RPMI8226 (cell line): Measurements from ENCODE around the gene FBXO31.
"Not testable (repeated sequence)": the region's sequence is repeated elsewhere in the genome, so short reads cannot be mapped to it uniquely, and the experiment has no call there.

Experiments used
- DNase-seq: peaks from one replicate; pipeline ENCODE4 v3.0.0-alpha.2; 2015

FBXO31 gene

GRCh38 chr16:87411375-87412271 is 28.0 kb upstream of the FBXO31 start:
- DNase-seq, result no peak

DNA sequence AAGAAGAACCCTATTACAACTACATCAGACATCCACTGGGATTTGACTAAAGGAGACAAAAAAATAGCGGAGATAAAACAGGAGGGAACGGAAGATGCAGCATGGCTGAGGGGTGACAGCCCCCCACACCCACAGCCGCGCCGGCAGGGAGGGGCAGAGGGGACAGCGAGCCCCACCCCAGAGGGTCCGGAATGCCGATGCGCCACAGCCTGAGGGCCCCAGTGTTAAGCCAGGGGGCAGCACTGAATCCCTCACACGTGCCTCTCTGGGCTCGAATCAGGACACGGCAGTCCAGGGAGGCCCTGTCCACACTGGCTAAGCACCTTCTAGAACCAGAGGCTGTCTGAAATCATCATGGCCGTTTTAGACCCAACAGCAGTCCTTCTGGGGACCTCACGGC is 27.4 kb upstream of the FBXO31 start:
- DNase-seq, result no peak

DNA sequence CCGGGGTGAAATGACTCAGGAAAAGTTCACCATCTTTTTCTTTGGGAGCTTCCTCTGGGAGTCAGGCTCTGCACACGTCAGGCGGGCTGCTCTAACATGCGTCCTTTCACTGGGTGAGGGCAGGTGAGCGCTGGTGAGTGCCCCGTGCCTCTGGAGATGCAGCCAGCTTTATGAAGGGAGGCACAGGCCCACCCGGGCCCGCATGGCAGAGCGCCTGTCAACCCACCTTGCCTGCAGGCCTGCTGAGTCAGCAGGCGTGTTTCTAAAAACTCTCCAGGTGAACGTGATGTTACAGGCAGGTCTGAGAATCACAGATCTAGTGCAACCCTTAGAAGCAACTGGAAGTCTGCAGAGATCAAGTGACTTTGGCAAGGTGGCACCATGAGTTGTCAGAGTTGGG is 27.0 kb upstream of the FBXO31 start:
- no peak for DNase-seq

- no peak for DNase-seq
Measured at GRCh38 chr16:87409781-87410180, 26.2 kb upstream of the FBXO31 start.

DNA sequence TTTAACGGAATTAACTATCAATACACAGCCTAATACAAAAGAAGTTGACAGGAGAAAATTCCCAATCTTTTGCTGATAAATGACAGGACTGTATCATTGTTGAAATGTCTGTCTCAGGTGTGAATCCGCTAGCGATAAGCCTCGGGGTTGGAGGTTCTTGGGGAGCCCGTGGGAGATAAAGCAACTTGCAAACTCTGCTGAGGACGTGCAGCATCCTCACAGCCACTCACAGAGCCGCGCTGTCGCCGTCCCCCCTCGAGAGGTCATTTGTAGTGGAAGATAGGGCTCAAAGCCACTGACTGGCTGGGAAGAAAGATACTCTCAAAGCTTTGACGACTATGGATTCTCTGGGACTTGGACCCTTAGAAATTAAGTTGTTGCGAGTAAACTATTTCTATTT is 25.6 kb upstream of the FBXO31 start:
- no peak for DNase-seq

GRCh38 chr16:87407511-87408112 is 24.0 kb upstream of the FBXO31 start:
- peak; percentile 95 for DNase-seq

GRCh38 chr16:87406495-87407088 is 23.0 kb upstream of the FBXO31 start:
- no peak for DNase-seq

DNA sequence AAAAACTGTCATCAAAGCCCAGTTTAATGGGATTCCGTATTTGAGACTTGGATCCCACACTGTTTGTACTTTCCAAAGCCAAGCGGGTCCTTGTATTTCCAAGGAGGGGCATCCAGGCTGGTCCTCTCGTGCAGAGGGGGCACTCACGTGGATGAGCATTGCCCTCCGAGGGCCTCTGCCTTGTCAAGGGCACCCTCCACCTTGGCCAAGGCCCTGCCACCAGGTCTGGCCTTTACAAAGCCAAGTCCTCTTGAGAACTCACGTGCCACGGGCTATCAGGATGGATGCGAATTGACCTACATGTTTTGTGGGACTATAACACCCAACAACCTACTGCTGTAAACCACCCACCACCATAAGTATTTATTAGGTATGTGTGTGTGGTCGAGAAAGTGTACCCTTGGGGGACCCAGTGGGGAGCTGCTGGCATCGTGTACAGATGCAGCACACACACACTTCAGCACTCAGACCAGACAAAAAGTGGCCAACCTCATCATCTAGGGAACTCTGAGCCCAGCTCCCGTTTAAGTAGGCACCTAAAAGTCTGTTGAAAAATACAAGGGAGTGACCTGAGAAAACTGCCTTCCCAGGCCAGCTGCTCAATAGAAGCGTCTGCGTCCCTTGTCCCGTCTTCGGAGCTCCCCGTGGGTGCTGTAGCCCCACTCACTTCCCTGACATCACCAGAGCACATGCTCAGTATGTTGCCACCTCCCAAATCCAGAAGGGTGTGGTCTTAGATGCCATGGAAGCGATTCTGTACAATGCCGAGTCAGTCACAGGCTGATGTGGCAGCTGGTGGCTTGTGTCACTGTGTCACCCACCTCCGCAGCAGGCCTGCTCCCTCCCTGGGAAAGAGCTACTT is 21.4 kb upstream of the FBXO31 start:
- DNase-seq, result no peak

GRCh38 chr16:87395181-87395842 is 11.7 kb upstream of the FBXO31 start:
- no peak for DNase-seq

DNA sequence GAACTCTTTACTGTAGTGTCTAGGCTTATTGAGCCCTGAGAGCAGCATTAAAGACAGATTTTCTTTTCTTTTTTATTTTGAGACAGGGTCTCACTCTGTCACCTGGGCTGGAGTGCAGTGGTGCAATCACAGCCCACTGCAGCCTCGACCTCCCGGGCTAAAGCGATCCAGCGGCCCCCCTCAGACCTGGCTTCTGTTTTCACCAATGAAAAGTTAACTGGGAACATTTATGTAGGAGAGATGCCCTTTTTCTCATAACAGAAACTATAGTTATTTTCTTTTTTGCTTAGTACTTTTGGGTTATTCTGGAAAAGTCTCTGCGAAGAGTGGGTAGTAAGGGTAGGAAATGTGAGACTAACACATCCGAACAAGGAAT is 10.1 kb upstream of the FBXO31 start:
- DNase-seq, result no peak

DNA sequence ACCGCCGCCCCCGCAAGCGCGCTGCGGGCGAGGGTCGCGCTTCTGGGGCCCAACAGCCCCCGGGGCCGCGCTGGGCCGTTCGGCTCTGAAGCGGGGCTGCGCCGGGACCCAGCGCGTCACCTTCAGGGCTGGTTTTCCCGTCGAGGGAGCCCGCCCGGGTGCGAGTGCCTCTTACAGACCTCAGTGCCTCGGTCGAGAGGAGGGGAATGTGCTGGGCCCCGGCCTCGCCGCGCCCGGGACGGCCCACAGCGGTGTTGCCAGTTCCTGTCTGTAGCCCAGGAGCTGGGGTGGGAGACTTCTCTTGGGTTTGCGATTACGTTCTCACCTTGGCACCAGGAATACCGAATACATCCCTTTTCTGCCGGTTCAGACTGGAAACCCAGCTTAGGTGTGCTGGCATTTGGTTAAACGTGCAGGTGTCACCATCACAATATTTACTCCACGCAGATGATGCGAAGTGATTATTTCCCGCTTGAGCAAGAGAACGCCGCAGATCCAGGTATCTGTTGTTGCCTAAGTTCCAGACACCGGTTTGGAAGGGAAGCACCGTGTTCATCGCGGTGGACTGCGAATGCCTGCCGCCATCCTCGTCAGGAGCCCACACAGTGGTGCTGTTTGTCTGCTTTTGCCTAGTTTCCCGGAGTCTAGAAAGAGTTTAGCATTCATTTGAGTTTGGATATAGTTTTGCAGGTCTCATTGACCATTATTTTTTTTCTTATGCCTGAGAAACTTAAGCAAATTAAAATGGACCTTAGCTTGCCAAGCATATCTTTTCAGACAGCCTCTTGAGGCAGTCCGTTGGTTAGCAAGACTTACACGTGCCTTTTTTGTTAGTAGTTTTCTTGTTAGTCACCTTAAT is 9.5 kb upstream of the FBXO31 start:
- peak; percentile 40 for DNase-seq

DNA sequence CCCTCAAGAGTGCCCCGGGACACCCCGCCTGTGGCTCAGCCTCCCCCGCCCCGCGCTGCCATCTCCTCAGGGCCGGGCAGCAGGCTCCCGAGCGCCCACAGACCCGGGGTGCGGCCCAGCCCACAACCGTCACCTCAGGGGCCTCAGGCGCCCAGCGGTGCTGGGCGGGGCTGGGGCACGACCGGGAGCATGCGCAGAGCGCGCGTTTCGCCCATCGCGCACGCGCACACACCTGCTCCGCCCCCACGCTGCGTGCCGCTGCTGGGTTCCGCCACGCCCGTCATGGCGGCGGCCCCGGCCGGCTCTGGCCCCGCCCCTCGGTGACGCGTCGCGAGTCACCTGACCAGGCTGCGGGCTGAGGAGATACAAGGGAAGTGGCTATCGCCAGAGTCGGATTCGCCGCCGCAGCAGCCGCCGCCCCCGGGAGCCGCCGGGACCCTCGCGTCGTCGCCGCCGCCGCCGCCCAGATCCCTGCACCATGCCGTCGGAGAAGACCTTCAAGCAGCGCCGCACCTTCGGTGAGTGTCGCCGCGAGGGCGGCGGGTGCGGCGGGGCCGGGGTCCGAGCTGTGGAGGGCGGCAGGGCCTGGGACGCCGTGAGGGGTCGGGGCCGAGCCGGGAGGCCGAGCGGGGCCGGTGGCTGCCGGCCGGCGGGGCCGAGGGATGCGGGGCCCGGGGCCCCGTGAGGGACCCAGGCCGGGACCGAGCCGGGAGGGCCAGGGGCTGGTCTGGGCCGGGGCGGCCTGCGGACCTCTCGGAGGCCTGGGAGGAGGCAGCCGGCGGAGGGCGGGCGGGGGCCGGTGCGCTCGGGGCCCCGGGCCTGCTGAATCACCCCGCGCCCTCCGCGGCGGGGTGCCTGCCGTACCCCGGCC is 8.6 kb upstream of the FBXO31 start, which contains the start of gene MAP1LC3B:
MAP1LC3B (plus strand) TSS at position 387 of the 871 bp plus-strand sequence; CDS start at position 479, 92 bp downstream.
- DNase-seq, result peak; percentile 93

- DNase-seq, result no peak
Measured at GRCh38 chr16:87391324-87391949, 7.9 kb upstream of the FBXO31 start.

DNA sequence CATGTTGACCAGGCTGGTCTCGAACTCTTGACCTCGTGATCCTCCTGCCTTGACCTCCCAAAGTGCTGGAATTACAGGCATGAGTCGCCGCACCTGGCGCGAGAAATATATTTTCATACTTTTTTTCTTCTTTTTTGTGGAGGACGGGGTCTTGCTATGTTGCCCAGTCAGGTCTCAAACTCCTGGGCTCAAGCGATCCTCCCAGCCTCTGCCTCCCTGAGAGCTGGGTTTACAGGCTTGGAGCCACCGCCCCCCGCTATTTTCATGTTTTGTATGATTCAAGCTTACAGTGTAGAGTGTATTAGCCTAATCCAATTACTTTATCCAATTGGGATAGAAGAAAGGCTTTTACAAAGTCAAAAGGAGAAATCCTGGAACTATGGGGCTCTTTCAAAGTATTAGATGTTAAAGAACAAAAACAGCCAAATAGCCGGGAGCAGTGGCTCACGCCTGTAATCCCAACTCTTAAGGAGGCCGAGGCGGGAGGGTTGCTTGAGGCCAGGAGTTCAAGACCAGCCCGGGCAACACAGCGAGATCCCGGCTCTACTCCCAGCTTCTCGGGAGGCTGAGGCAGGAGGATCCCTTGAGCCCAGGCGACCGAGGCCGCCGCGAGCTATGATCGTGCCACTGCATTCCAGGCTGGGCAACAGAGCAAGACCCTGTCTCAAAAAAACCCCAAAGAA is 7.2 kb upstream of the FBXO31 start:
- DNase-seq, result no peak

DNA sequence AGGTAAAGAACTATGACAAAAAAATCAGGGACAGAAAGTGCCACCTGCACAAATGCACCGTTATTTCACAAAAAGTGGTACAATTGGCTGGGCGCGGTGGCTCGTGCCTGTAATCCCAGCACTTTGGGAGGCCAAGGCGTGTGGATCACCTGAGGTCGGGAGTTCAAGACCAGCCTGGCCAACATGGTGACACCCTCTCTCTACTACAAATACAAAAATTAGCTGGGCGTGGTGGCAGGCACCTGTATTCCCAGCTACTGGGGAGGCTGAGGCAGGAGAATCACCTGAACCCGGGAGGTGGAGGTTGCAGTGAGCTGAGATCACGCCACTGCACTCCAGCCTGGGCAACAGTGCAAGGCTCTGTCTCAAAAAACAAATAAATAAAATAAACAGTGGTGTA is 6.3 kb upstream of the FBXO31 start:
- not testable (repeated sequence) for DNase-seq

DNA sequence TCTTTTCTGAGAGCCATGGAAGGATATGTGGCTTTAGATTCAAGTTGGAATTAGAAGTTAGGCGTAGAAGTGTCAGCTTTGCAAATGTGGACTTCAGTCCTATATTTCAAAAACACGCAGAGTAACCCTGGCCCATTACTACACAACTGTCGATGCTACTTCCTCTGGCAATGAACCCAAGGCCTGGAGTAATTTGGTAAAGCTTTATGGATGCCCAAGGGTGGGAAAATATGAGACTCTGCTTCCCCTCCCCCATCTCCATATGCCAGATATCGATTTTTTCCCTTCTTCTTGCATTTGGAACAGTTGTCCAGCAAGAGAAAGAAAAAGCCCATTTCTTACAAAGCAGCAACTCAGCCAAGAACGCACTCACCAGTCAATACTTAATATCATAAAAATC is 5.7 kb upstream of the FBXO31 start:
- DNase-seq, result no peak

GRCh38 chr16:87388818-87389134 is 5.2 kb upstream of the FBXO31 start:
- DNase-seq, result no peak

DNA sequence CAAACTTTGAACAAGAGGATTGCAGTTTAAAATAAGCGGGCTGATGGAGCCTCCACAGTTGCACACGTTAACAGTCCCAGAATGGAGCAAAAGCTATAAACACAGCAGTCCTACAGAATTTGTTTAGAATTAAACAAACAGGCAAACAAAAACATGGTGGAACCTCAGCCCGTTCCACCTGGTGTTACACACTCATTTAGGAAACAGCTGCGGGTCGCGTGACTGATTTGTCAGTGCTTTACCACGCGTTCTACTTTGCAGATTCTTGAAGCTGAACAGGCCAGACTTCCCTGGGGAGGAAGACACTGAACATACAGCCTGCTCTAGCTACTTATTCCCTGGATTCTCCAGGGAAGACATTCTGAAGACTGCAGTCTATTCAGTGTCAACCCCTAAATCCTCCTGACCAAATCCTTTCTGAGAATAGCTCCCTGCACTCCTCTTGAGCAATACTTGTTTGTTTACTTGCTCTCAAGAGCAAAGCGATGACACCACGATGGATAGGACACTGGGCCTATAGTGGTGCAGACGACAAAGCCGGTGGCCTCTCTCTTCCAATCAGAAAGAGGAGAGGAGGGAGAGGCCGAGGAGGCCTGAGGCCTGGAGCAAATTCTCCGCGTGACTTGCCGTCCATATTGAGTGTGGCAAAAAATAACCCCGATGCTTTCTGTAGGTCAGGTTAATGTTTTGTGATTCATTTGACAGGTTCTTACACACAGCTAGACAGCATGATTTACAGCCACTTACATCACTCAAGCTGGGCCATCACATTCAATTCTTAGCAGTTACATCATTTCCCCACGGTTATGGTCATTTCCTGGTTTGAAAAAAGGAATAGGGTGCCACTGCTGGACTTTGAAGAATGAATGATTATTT is 4.6 kb upstream of the FBXO31 start:
- peak; percentile 83 for DNase-seq

GRCh38 chr16:87384875-87385167 is 1.2 kb upstream of the FBXO31 start:
- not testable (repeated sequence) for DNase-seq
